ENCODE measurements around the gene MPL. TPM values are rescaled to one million over a fixed set of nuclear protein-coding genes. Genes with fewer than 3 reads are reported as not detected.

The MPL gene
- polyA plus RNA-seq, 1 experiment, result not detected

- DNase-seq (ENCODE audit: low read depth, low spot score), result no peak
- Histone ChIP-seq H3K4me3 (ENCODE audit: low read depth, low read length) (no peak overlapping the region), H3K27ac (ENCODE audit: low read depth, low read length) (peak overlapping the region; percentile 31), H3K27me3 (ENCODE audit: control insufficient read depth, insufficient read depth, low read length) (no peaks in the 10 kb centered on the region), H3K9me3 (ENCODE audit: control insufficient read depth, insufficient read depth, low read length) (peaks cover 4% of the 10 kb centered on the region; the same call in 1 of the 2 replicates)
- POLR2A ChIA-PET, result interaction anchor here (1.0 kb wide), 1 partner anchor 157 kb away, joined by 3 read pairs; no protein-coding TSS in a partner anchor
- TF ChIP-seq CTCF (IDR thresholded peaks at IDR 0.05; ENCODE audit: low read depth, low read length), result no peak
- CTCF ChIA-PET, result no interaction called here
Measured at GRCh38 chr1:43363935-43364525, 26.4 kb downstream of the MPL start.

DNA sequence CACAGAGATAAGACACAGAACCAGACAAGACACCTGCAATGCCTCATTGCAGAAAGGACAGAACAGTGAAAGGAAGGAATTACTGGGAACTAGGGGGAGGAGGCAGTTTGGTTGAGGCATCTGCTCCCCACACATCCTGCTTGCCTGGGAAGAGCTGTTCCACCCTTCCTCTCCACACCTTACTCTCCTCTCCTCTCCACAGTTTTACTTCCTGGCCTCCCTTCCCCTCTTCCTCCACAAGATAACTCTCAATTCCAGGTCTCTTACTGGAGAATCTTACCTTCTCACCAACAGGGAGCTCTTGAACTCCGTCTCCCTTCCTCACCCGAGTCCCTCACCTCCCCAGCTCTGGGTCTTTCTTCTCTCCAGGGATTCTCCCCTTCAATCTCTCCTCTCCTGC is 28.1 kb downstream of the MPL start:
- Histone ChIP-seq H3K27ac (ENCODE audit: low read depth, low read length) (no peak overlapping the region), H3K27me3 (ENCODE audit: control insufficient read depth, insufficient read depth, low read length) (no peaks in the 10 kb centered on the region), H3K4me3 (ENCODE audit: low read depth, low read length) (0 out of 2 replicates have a peak overlapping the region, but pooled peaks have one; percentile 10), H3K9me3 (ENCODE audit: control insufficient read depth, insufficient read depth, low read length) (peaks cover 4% of the 10 kb centered on the region; the same call in 1 of the 2 replicates)
- ChIA-PET POLR2A (no interaction called here), CTCF (no interaction called here)
- no peak for DNase-seq (ENCODE audit: low read depth, low spot score)
- no peak for TF ChIP-seq CTCF (IDR thresholded peaks at IDR 0.05; ENCODE audit: low read depth, low read length)

DNA sequence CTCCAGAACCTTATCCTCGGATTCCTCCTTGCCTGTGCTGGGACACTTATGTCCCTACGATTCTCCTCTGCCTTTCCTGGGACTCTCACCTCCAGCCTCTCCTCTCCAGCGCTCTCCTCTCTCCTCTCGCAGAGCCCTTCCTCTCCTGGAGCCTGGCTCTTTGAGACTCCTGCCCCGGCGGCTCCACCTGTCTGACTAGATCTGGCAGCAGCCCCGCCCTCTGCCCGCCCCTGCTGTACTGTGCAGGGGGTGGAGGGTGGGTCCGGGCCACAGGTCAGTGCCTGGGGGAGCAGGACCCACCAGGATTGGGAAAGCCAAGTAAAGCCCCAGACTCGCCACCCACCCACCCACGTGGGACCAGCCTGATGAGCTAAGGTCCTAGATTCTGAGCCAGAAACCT is 28.6 kb downstream of the MPL start:
- TF ChIP-seq CTCF (IDR thresholded peaks at IDR 0.05; ENCODE audit: low read depth, low read length), result no peak
- H3K27ac ChIP-seq (ENCODE audit: low read depth, low read length), result no peak overlapping the region
- DNase-seq (ENCODE audit: low read depth, low spot score), result no peak
- POLR2A ChIA-PET, result interaction anchor here (0.6 kb wide), 1 partner anchor 136 kb away, joined by 3 read pairs; no protein-coding TSS in a partner anchor
- H3K27me3 ChIP-seq (ENCODE audit: control insufficient read depth, insufficient read depth, low read length), result no peaks in the 10 kb centered on the region
- H3K9me3 ChIP-seq (ENCODE audit: control insufficient read depth, insufficient read depth, low read length), result peaks cover 4% of the 10 kb centered on the region; the same call in 1 of the 2 replicates
- peak overlapping the region; percentile 78 for H3K4me3 ChIP-seq (ENCODE audit: low read depth, low read length)
- CTCF ChIA-PET, result interaction anchor here (0.6 kb wide), 1 partner anchor 1377 kb away, joined by 3 read pairs; no protein-coding TSS in a partner anchor

- ChIA-PET CTCF (interaction anchor here (0.6 kb wide), 1 partner anchor 1377 kb away, joined by 3 read pairs; no protein-coding TSS in a partner anchor), POLR2A (interaction anchor here (0.6 to 2.6 kb wide), 3 partner anchors 9 to 136 kb away, joined by 3 to 25 read pairs (median 3); partner anchors contain the start of gene CDC20)
- Histone ChIP-seq H3K4me3 (ENCODE audit: low read depth, low read length) (peak overlapping the region; percentile 78), H3K27me3 (ENCODE audit: control insufficient read depth, insufficient read depth, low read length) (no peaks in the 10 kb centered on the region), H3K27ac (ENCODE audit: low read depth, low read length) (peak overlapping the region; percentile 57), H3K9me3 (ENCODE audit: control insufficient read depth, insufficient read depth, low read length) (peaks cover 4% of the 10 kb centered on the region; the same call in 1 of the 2 replicates)
- DNase-seq (ENCODE audit: low read depth, low spot score), result no peak
- no peak for TF ChIP-seq CTCF (IDR thresholded peaks at IDR 0.05; ENCODE audit: low read depth, low read length)
Measured at GRCh38 chr1:43366601-43367025, 29.0 kb downstream of the MPL start.

Measured in AG04450 (cell line).